Measurements from ENCODE around the gene STRIP2. TPM values are rescaled to one million over a fixed set of nuclear protein-coding genes. Genes with fewer than 3 reads are reported as not detected.
A peak's percentile ranks its signal among the peaks of the same experiment; 100 is the strongest.

Gene STRIP2
- total and polyA plus RNA-seq, 9 of the 15 experiments (the other 6 are each of a cell fraction or from before 2014, with no cell fraction given), result 10.1 to 81.8 (median 42.3) TPM

DNA sequence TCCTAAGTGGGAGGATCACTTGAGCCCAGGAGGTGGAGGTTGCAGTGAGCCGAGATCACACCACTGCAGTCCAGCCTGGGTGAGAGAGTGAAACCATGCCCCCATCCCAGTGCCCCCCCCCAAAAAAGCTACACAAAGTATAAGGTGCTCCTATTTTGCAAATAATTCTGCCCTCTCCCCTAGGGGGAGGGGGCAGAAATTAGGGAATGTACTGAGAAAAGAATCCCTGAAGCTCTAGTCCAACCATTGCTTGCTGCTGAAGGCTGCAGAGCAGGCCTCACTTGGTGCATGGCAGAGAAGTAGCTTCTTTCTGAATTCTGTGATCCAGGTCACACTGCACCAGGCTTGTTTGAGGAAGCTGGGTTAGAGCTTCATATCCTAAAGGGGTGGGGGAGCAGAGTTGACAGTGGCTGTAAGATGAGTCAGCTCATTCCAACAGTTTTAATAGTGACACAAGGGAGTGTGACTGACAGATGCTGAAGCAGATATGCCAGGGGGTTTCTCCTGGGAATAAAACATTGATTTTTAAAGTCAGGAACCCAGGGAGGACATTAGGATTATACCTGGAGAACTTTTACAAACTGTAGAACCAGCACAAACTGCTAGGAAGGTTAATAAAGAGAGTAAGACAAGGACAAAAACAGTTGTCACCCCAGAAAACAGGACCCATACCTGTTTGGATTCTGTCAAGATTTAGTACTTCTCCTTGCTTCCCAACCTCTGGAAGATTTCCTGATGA lies 32.8 kb upstream of the STRIP2 start (continued):
- TF ChIP-seq REST (IDR thresholded peaks at IDR 0.05; ENCODE audit: borderline replicate concordance) (peak; percentile 90), REST (CRISPR knock-in tag; IDR thresholded peaks at IDR 0.05; ENCODE audit: low read depth) (no peak), PYGO2 (tag; IDR thresholded peaks at IDR 0.05) (no peak), NFE2 (IDR thresholded peaks at IDR 0.05; ENCODE audit: low read depth) (peak; percentile 100), SIRT6 (IDR thresholded peaks at IDR 0.05; ENCODE audit: low read depth, low read length) (no peak), CAMTA2 (CRISPR knock-in tag; conservative IDR thresholded peaks at IDR 0.05) (no peak), AFF4 (CRISPR knock-in tag; IDR thresholded peaks at IDR 0.05) (no peak)

Measured in K562 (cell line).